Kidney (tissue), 14 donors: ENCODE data around the gene NOL9. TPM values are rescaled to one million over a fixed set of nuclear protein-coding genes. Genes with fewer than 3 reads are reported as not detected.

Experiments used
- DNase-seq, 5 donors: peaks; one replicate each; pipeline ENCODE4 v3.0.0-alpha.2; 2013 to 2020
- FAIRE-seq: peaks from 2 replicates; lab custom pipeline; 2012; peaks lifted over from hg19 to GRCh38; lab: Jason Lieb, UNC
- H3K27ac ChIP-seq, 2 donors: one replicate each; pipeline ENCODE4 v1.7.0; 2013; ENCODE audit warnings: low read depth in 2 of 2, low read length in 2 of 2, inconsistent platforms in 1 of 2
- H3K27me3 ChIP-seq: one replicate; pipeline ENCODE4 v1.7.1; 2013; ENCODE audit warnings: low read length, inconsistent platforms; ENCODE audit not compliant: control insufficient read depth, insufficient read depth
- H3K36me3 ChIP-seq, 3 donors: one replicate each; pipeline versions ENCODE4 v1.7.0 to v1.7.1; 2013; ENCODE audit warnings: low read length in 3 of 3, control low read depth in 1 of 3, inconsistent platforms in 1 of 3; ENCODE audit not compliant: insufficient read depth in 3 of 3, control insufficient read depth in 2 of 3
- H3K4me1 ChIP-seq, 3 donors: one replicate each; pipeline versions ENCODE4 v1.7.0 to v1.7.1; 2013; ENCODE audit warnings: low read length in 3 of 3, inconsistent platforms in 1 of 3, low read depth in 1 of 3; ENCODE audit not compliant: control insufficient read depth in 2 of 3, insufficient read depth in 2 of 3
- H3K4me3 ChIP-seq, 3 donors: one replicate each; pipeline versions ENCODE4 v1.7.0 to v1.8.1; 2013; ENCODE audit warnings: low read length in 3 of 3, control low read depth in 1 of 3, inconsistent platforms in 1 of 3
- H3K9ac ChIP-seq, 3 donors: one replicate each; pipeline versions ENCODE4 v1.7.0 to v1.7.1; 2013; ENCODE audit warnings: low read length in 3 of 3, control low read depth in 1 of 3, inconsistent platforms in 1 of 3
- H3K9me3 ChIP-seq, 3 donors: one replicate each; pipeline versions ENCODE4 v1.7.0 to v1.7.1; 2013; ENCODE audit warnings: low read length in 3 of 3, control low read depth in 1 of 3, inconsistent platforms in 1 of 3; ENCODE audit not compliant: control insufficient read depth in 2 of 3, insufficient read depth in 1 of 3
- CTCF ChIP-seq: IDR thresholded peaks from 3 replicates; pipeline ENCODE4 v1.5.1; 2012; ENCODE audit warnings: mild to moderate bottlenecking, moderate library complexity, borderline replicate concordance; ENCODE audit not compliant: insufficient read depth; ENCODE audit errors: extremely low read depth
- intact Hi-C: fragments of 100-400 bp; cut with DNase I; formaldehyde crosslinking; loops from one replicate; pipeline ENCODE4 v1.11.1; 2022
- polyA plus RNA-seq: library from polyadenylated mRNA; stranded (reverse); fragments of 350-450 nt; fragmentation: Illumina TruSeq; extraction: RNeasy Lipid Tissue Mini Kit (QIAGEN cat#74804); gene quantifications from one replicate; pipeline ENCODE4 v1.2.3, GENCODE V29; 2014; ENCODE audit warnings: low read depth, low replicate concordance; ENCODE audit not compliant: insufficient read depth
- total RNA-seq: library from RNA; stranded (reverse); fragmentation: NEBNext Ultra II Directional; extraction: Animal tissue kit (Norgen Biotek cat#: 25700); gene quantifications from one replicate; pipeline ENCODE4 v1.2.1, GENCODE V29; 2021
- donor health status: control.
- donor health status: control.
- donor health status: control.
- donor health status: control.
- donor health status: control.
- donor health status: DM: yes; HTN: yes; CAD: no.
- donor health status: Normal renal cell carcinoma (clear cell type).

NOL9 gene
- total and polyA plus RNA-seq, 2 donors from 2014 or later: 4.3 to 28.7 TPM

GRCh38 chr1:6472391-6472790 is 81.9 kb downstream of the NOL9 start:
- H3K27ac ChIP-seq: no peak overlapping the region
- no peak overlapping the region for H3K9ac ChIP-seq
- no peaks in the 10 kb centered on the region for H3K36me3 ChIP-seq
- H3K4me3 ChIP-seq: no peak overlapping the region
- no peak for DNase-seq
- TF ChIP-seq CTCF: no peak
- H3K4me1 ChIP-seq: no peaks in the 10 kb centered on the region
- no peak for FAIRE-seq
- H3K27me3 ChIP-seq: no peaks in the 10 kb centered on the region
- intact Hi-C loops: no loop called here
- H3K9me3 ChIP-seq: no peaks in the 10 kb centered on the region

- no peaks in the 10 kb centered on the region for H3K27me3 ChIP-seq
- H3K9me3 ChIP-seq: no peaks in the 10 kb centered on the region
- no peaks in the 10 kb centered on the region for H3K4me1 ChIP-seq
- H3K27ac ChIP-seq: no peak overlapping the region
- H3K4me3 ChIP-seq: no peak overlapping the region
- no peak overlapping the region for H3K9ac ChIP-seq
- DNase-seq (peak in 1 of 5 donors; percentile 79), FAIRE-seq (no peak)
- TF ChIP-seq CTCF: no peak
- intact Hi-C loops: no loop called here
- H3K36me3 ChIP-seq: no peaks in the 10 kb centered on the region
These were observed 82.3 kb downstream of the NOL9 start for GRCh38 chr1:6471970-6472368.

Other genes with a start within 250 kb of the NOL9 start
- 23.0 TPM for gene ACOT7, start 160.7 kb downstream of the NOL9 start, total RNA-seq
- gene ACOT7, start 160.7 kb downstream of the NOL9 start, polyA plus RNA-seq: 135 TPM
- 1.3 TPM for gene HES2, start 134.6 kb downstream of the NOL9 start, total RNA-seq
- gene HES2, start 134.6 kb downstream of the NOL9 start, polyA plus RNA-seq: 1.6 TPM
- 14.2 TPM for gene ESPN, start 129.7 kb downstream of the NOL9 start, total RNA-seq
- gene ESPN, start 129.7 kb downstream of the NOL9 start, polyA plus RNA-seq: 112 TPM
- gene TNFRSF25, start 88.3 kb downstream of the NOL9 start, total RNA-seq: 13.8 TPM
- 7.6 TPM for gene TNFRSF25, start 88.3 kb downstream of the NOL9 start, polyA plus RNA-seq
- gene PLEKHG5, start 62.8 kb downstream of the NOL9 start, total RNA-seq: 14.0 TPM
- 4.4 TPM for gene PLEKHG5, start 62.8 kb downstream of the NOL9 start, polyA plus RNA-seq
- not detected for gene TAS1R1, start 794 bp upstream of the NOL9 start, total RNA-seq
- not detected for gene TAS1R1, start 794 bp upstream of the NOL9 start, polyA plus RNA-seq
- gene ZBTB48, start 25.5 kb upstream of the NOL9 start, total RNA-seq: 45.5 TPM
- gene ZBTB48, start 25.5 kb upstream of the NOL9 start, polyA plus RNA-seq: 27.1 TPM
- 25.0 TPM for gene KLHL21, start 48.4 kb upstream of the NOL9 start, total RNA-seq
- gene KLHL21, start 48.4 kb upstream of the NOL9 start, polyA plus RNA-seq: 13.9 TPM
- 11.0 TPM for gene PHF13, start 59.2 kb upstream of the NOL9 start, total RNA-seq
- gene PHF13, start 59.2 kb upstream of the NOL9 start, polyA plus RNA-seq: 6.0 TPM
- 14.4 TPM for gene THAP3, start 70.4 kb upstream of the NOL9 start, total RNA-seq
- gene THAP3, start 70.4 kb upstream of the NOL9 start, polyA plus RNA-seq: 28.7 TPM
- 44.6 TPM for gene DNAJC11, start 147.3 kb upstream of the NOL9 start, total RNA-seq
- 49.8 TPM for gene DNAJC11, start 147.3 kb upstream of the NOL9 start, polyA plus RNA-seq
- 79.0 TPM for gene CAMTA1, start 230.9 kb upstream of the NOL9 start, total RNA-seq
- 170 TPM for gene CAMTA1, start 230.9 kb upstream of the NOL9 start, polyA plus RNA-seq